Measurements from ENCODE around the gene HSF2BP. TPM values are rescaled to one million over a fixed set of nuclear protein-coding genes. Genes with fewer than 3 reads are reported as not detected.
"Not testable (repeated sequence)": the region's sequence is repeated elsewhere in the genome, so short reads cannot be mapped to it uniquely, and the experiment has no call there.

HSF2BP gene
- total RNA-seq, 4 donors from 2014 or later: 0.63 to 1.2 (median 0.66) TPM; not detected in 1

DNA sequence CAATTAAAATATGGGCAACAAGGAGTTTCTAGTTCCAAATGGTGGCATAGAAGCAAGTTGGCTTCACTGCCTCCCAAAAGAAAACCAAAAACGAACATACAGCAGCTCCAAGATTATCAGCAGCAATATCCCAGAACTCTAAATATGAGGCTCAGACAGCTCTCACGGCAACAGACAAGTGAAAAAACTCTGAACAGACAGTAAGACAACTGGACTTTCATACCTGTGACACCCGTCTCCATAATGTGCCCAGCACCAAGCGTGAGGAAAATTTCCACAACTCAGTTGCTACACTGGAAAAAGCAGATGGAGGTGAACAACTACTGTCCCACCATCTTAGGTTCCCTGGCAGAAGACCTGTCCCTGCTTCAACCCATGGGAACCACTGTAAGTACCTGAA lies 39.9 kb downstream of the HSF2BP start:
- WGBS: 93% methylated on average over 4 of the region's 4 CpGs
- Histone ChIP-seq H3K27me3 (no peaks in the 10 kb centered on the region), H3K36me3 (no peaks in the 10 kb centered on the region), H3K4me1 (no peaks in the 10 kb centered on the region), H3K4me3 (no peak overlapping the region), H3K9me3 (peaks cover 0 to 14% (median 2%) of the 10 kb centered on the region in 4 donors), H3K27ac (replicated peaks in 1 of 4) (no peak overlapping the region)
- no peak for DNase-seq (ENCODE audit: extremely low spot score)
- intact Hi-C loops (cut with DNase I): no loop called here
- TF ChIP-seq POLR2AphosphoS5 (IDR thresholded peaks at IDR 0.05): no peak
- TF ChIP-seq POLR2A (IDR thresholded peaks at IDR 0.05; ENCODE audit: low read depth): no peak
- TF ChIP-seq, protein P1, sequence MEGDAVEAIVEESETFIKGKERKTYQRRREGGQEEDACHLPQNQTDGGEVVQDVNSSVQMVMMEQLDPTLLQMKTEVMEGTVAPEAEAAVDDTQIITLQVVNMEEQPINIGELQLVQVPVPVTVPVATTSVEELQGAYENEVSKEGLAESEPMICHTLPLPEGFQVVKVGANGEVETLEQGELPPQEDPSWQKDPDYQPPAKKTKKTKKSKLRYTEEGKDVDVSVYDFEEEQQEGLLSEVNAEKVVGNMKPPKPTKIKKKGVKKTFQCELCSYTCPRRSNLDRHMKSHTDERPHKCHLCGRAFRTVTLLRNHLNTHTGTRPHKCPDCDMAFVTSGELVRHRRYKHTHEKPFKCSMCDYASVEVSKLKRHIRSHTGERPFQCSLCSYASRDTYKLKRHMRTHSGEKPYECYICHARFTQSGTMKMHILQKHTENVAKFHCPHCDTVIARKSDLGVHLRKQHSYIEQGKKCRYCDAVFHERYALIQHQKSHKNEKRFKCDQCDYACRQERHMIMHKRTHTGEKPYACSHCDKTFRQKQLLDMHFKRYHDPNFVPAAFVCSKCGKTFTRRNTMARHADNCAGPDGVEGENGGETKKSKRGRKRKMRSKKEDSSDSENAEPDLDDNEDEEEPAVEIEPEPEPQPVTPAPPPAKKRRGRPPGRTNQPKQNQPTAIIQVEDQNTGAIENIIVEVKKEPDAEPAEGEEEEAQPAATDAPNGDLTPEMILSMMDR (IDR thresholded peaks at IDR 0.05): no peak
- no peak for TF ChIP-seq EP300 (IDR thresholded peaks at IDR 0.05)

DNA sequence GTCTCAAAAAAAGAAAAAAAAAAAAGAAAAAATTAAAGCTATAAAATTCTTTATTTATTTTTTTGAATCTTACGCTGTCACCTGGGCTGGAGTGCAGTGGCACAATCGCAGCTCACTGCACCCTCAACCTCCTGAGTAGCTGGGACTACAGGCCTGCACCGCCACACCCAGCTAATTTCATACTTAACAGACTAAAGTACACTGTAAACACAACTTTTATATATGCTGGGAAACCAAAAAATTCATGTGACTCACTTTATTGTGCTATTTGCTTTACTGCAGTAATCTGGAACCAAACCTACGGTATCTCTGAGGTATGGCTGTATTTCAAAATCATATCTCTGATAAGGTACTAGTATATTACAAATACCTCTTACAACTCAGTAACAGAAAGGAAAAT lies 40.3 kb downstream of the HSF2BP start:
- peaks cover 0 to 14% (median 2%) of the 10 kb centered on the region in 4 donors for H3K9me3 ChIP-seq
- DNase-seq (ENCODE audit: extremely low spot score): no peak
- H3K27me3 ChIP-seq: no peaks in the 10 kb centered on the region
- no peaks in the 10 kb centered on the region for H3K36me3 ChIP-seq
- no peak overlapping the region for H3K27ac ChIP-seq (replicated peaks in 1 of 4)
- H3K4me1 ChIP-seq: no peaks in the 10 kb centered on the region
- TF ChIP-seq EP300 (IDR thresholded peaks at IDR 0.05) (no peak), POLR2A (IDR thresholded peaks at IDR 0.05; ENCODE audit: low read depth) (no peak), POLR2AphosphoS5 (IDR thresholded peaks at IDR 0.05) (no peak)
- H3K4me3 ChIP-seq: no peak overlapping the region
- WGBS: 97% methylated on average over 4 of the region's 4 CpGs
- intact Hi-C loops (cut with DNase I): no loop called here

DNA sequence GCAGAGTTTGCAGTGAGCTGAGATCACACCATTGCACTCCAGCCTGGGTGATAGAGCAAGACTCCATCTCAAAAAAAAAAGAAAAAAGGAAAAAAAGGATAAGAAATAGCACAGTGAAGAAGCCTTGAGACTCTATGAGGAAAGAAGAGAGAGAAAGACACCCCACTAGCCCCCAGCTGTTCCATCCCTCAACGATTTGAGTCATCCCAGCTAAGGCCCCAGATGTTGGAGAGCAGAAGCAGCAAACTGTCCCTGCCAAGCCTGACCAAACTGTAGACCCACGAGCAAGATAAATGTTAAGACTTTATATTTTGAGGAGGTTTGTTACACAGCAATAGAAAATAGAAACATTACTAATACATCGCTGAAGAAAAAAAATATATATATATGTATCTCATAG lies 42.4 kb downstream of the HSF2BP start:
- WGBS: 74% methylated on average over 3 of the region's 3 CpGs
- intact Hi-C loops (cut with DNase I); DNase-seq (ENCODE audit: extremely low spot score); H3K4me3 ChIP-seq; H3K36me3 ChIP-seq; H3K4me1 ChIP-seq; H3K27me3 ChIP-seq; H3K27ac ChIP-seq (replicated peaks in 1 of 4): not testable (repeated sequence)
- H3K9me3 ChIP-seq: peaks cover 0 to 14% (median 2%) of the 10 kb centered on the region in 4 donors

DNA sequence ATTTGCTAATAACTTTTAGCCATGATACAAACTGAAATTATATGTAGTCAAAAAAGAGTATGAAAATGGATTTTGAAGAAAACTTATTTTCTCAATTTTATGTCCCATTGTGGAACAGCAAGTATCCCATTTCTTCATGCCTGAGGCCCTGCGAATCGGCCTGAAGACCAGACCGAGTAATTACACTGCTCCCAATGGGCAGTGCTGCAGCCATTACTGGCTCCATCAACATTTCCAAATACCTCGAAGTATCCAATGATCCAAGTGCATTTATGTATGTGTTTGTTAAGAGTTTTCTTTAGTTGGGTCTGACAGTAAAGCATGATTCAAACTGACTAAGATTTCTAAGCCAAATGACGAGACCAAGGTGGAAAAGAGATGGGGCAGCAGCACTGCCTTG lies 44.4 kb downstream of the HSF2BP start:
- WGBS: 88% methylated on average over 5 of the region's 5 CpGs
- intact Hi-C loops (cut with DNase I): no loop called here
- DNase-seq (ENCODE audit: extremely low spot score): no peak

DNA sequence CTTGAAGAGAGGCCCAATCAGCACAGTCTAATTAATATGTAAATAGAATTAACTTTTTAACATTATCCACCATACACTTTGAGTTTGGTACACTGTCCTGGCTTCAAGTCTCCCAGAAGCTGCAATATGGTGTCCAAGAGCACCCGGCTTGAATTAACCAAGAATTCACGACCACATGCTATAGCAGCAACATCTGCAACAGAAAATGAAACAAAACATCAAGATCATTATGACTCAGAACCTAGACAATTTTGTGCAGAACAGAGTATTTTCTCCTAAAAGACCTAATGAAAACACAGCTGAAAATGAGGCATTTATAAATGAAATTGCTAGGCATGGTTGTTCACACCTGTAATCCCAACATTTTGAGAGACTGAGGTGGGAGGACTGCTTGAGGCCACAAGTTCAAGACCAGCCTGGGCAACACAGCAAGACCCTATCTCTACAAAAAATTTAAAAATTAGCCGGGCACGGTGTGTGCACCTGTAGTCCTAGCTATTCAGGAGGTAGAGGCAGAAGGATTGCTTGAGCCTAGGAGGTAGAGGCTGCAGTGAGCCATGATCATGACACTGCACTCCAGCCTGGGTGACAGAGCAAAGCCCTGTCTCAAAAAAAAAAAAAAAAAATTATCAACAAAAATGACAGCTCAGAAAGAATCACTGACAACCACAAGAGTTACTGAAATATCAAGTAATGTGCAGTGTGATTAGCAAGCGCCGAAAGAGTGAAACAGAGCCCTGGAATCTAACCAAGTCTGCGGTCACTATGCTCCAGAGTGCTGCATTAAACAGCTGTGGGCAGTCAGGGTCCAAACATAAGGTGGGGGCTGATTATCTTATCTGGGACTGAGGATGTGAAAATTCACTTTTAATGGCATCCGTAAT lies 45.3 kb downstream of the HSF2BP start:
- intact Hi-C loops (cut with DNase I): no loop called here
- Histone ChIP-seq H3K36me3 (no peaks in the 10 kb centered on the region), H3K27me3 (no peaks in the 10 kb centered on the region), H3K27ac (replicated peaks in 1 of 4) (no peak overlapping the region), H3K9me3 (no peaks in the 10 kb centered on the region), H3K4me3 (no peak overlapping the region), H3K4me1 (peaks cover 10 to 28% (median 21%) of the 10 kb centered on the region in 4 donors)
- 88% methylated on average over 8 of the region's 8 CpGs for WGBS
- no peak for DNase-seq (ENCODE audit: extremely low spot score)
- no peak for TF ChIP-seq POLR2A (IDR thresholded peaks at IDR 0.05; ENCODE audit: low read depth)
- TF ChIP-seq, protein P1 (IDR thresholded peaks at IDR 0.05): no peak
- TF ChIP-seq POLR2AphosphoS5 (IDR thresholded peaks at IDR 0.05): no peak
- TF ChIP-seq EP300 (IDR thresholded peaks at IDR 0.05): no peak

More for the DNA sequence above, 44.4 kb downstream of the HSF2BP start:
- TF ChIP-seq POLR2A (IDR thresholded peaks at IDR 0.05; ENCODE audit: low read depth): no peak
- TF ChIP-seq POLR2AphosphoS5 (IDR thresholded peaks at IDR 0.05): no peak
- TF ChIP-seq, protein P1 (IDR thresholded peaks at IDR 0.05): no peak
- TF ChIP-seq EP300 (IDR thresholded peaks at IDR 0.05): no peak
- Histone ChIP-seq H3K27ac (replicated peaks in 1 of 4) (no peak overlapping the region), H3K36me3 (no peaks in the 10 kb centered on the region), H3K27me3 (no peaks in the 10 kb centered on the region), H3K4me1 (peaks cover 6 to 21% (median 14%) of the 10 kb centered on the region in 4 donors), H3K9me3 (peaks cover 0 to 5% (median under 1%) of the 10 kb centered on the region in 4 donors), H3K4me3 (no peak overlapping the region)
